H7 (cell line): ENCODE measurements around the gene PWWP2B. TPM values are rescaled to one million over a fixed set of nuclear protein-coding genes. Genes with fewer than 3 reads are reported as not detected.
A peak's percentile ranks its signal among the peaks of the same experiment; 100 is the strongest.

Source experiments
- DNase-seq: peaks from one replicate; pipeline ENCODE4 v3.0.0; 2012
- H3K27me3 ChIP-seq: 2 replicates; pipeline ENCODE4 v1.6.0; 2011; ENCODE audit warnings: mild to moderate bottlenecking, low read length; ENCODE audit not compliant: control insufficient read depth, insufficient read depth
- H3K36me3 ChIP-seq: replicated peaks from 2 replicates; pipeline ENCODE4 v1.5.1; 2011; ENCODE audit warnings: low read length; ENCODE audit not compliant: control insufficient read depth, insufficient read depth
- H3K4me3 ChIP-seq: 2 replicates; pipeline ENCODE4 v1.5.1; 2011; ENCODE audit warnings: low read depth, mild to moderate bottlenecking, control low read depth, low read length, moderate library complexity; ENCODE audit not compliant: insufficient read depth
- total RNA-seq: library from RNA; depleted of rRNA; stranded (reverse); fragments of >200 nt; shearing (Covaris generic); gene quantifications from 2 replicates; pipeline ENCODE4 v1.2.3, GENCODE V29; 2014

PWWP2B gene
- total RNA-seq, 1 experiment from 2014 or later: 15.3 TPM

DNA sequence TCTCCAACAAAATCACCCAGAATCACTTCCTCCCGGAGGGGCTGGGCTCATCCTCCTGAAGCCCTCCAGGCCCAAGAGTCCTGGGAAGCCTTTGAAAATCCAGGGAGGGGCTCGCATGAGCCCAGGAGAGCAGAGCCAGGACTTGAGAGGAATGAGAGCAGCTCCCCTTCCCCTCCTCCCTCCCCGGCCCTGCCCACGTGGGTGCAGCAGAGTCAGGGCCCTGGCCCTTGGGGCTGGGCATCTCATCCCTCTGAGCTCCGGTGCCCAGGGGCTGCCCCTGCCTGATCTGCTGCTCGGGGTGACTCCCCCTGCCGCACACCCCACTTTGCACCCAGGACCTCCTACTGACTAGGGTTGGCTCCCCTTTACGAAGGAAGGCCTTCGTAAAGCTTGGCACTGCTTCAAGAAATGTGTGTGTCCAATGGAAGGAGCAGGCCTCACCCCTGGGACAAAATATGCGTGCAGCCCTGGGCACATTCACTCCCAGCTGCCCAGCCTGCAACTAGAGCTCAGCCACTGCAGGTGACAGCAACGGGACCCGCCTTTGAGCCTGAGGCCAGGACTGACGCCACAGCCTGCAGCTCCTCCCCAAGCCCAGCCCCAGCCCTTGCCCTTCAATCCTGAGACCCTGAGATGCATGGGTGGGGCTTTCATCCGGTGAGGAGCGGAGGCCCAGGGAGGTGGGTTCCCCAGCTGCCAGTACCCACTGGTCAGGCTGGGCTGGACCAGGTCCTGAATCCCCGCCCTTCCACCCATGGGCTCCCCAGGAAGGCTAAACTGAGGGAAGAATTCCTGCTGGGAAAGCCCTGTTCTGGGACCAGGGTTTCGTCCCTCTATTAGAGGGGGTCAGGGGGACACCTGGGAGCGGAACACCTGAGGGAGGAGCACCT is 21.8 kb downstream of the PWWP2B start:
- Histone ChIP-seq H3K4me3 (peak overlapping the region; percentile 14; the same call in 1 of the 2 replicates), H3K36me3 (no peaks in the 10 kb centered on the region), H3K27me3 (no peaks in the 10 kb centered on the region)
- DNase-seq: peak; percentile 96

DNA sequence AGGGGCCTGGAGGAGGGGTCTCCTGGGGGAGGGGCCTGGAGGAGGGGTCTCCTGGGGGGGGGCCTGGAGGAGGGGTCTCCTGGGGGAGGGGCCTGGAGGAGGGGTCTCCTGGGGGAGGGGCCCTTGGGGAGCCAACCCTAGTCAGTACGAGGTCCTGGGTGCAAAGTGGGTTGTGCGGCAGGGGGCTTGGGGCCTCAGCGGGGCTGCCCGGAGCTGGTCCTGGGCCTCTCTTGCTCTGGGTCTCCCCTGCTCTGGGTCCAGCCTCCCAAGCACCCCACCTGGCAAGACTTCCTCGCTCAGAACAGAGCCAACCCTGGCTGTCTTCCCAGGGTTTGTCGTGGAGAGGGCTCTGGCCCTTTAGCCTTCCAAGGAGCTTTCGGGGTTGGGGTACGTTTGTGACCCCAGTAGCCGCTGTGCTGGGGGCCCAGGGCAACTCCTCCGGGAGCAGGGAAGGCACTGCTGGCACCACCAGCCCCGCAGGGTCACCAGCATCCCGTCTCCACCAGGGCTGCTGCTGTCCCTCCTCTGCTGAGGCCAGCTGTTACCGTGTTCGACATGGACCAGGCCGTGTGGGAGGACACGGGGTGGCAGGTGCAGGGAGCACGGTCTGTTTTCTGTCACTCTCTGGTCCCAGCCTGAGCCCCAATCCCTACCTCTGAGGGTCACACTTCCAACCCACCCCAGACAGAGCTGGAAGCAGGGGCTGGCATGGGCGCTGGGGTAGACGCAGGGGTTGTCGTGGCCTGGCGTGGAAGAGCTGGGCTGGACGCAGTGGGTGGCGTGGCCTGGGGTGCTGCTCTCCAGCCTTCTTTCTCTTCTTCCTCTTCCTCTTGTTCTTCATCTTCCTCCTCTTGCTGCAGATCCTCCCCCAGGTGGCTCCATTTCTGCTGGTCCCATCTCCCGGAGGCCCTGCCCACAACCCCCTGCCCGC is 22.8 kb downstream of the PWWP2B start:
- H3K27me3 ChIP-seq: no peaks in the 10 kb centered on the region
- no peaks in the 10 kb centered on the region for H3K36me3 ChIP-seq
- DNase-seq: peak; percentile 91
- no peak overlapping the region for H3K4me3 ChIP-seq

- H3K27me3 ChIP-seq: no peaks in the 10 kb centered on the region
- no peak overlapping the region for H3K4me3 ChIP-seq
- peak; percentile 73 for DNase-seq
- no peaks in the 10 kb centered on the region for H3K36me3 ChIP-seq
Observed at GRCh38 chr10:132420469-132420980, 23.5 kb downstream of the PWWP2B start.

DNA sequence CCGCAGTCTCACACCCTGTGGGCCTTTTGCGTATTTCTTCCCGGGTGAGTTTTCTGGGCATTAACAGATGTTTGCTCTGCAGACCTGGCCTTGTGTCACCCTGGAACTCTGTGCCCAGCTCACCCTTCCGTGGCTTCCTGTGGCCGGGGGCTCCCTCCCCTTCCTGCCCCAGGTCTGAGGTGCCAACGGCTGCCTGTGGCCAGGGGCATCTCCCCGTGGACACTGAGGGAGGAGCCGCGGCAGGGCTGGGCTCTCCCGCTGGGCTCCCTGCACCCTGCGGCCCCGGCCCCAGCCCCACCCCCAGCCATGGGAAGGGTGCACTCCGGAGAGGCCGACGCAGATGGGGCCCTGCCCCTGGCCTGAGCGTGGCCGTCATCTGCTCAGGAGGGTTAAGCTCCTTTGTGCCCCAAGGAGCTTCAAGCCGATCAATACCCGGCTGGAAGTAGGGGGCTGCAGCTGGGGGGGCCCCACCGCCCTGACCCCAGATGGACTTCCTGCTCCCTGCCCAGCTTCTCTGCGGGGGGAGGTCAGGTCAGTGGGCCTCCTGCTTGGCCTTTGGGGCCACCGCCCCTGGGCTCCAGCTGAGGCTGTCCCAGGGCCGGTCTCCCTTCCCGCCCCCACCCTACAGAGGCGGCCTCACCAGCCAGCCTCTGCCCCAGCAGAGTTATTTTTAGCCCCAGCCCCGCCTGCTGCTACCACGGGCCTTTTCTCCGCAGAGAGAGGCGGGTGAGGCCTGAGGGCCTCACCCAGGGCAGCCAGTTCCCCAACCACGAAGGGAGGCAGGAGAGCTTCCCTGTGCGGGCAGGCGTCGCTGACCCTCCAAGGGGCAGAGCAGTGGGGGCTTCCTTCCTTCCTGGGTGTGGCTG is 24.2 kb downstream of the PWWP2B start:
- Histone ChIP-seq H3K36me3 (no peaks in the 10 kb centered on the region), H3K4me3 (no peak overlapping the region), H3K27me3 (no peaks in the 10 kb centered on the region)
- peak; percentile 84 for DNase-seq

DNA sequence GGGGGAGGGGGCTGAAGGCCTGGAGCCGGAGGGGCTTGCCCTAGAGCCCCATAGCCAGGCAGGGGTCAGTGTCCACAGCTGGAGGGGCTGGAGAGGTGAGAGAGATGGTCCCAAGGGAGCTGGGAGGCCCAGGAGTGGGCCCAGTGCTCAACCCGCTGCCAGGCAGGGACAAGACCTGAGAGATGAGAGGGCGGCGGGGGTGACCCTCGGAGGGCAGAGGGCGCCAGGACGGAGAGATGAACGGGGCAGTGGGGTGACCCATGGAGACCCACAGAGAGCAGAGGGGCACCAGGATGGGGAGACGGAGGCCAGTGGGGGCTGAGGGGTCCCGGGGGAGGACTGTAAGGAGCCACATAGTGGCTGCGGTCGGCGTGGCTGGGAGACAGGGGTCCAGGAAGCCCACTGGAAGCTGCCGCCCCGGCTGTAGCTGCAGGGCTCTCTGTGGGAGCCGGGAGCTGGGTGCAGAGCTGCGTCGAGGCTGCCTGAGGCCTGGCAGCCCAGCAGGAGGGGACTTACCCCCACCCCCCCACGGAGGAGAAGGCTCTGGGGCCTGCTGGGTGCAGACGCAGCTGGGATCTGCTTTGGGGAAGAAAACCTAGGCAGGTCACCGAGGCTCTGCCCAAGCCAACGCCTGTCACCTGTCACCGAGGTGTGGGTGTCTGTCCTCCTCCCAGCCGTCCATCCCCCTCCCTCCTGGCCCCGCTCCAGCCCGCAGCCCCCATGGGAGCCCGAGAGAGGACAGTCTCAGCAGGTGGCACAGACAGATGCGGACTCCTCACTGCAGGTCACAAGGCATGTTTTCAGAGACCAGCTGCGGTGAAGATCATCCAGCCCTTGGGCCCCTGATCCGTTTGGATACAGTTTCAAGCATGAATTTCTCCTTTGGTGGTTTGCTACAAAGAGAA is 25.1 kb downstream of the PWWP2B start:
- Histone ChIP-seq H3K4me3 (no peak overlapping the region), H3K27me3 (no peaks in the 10 kb centered on the region), H3K36me3 (no peaks in the 10 kb centered on the region)
- peak; percentile 72 for DNase-seq

DNA sequence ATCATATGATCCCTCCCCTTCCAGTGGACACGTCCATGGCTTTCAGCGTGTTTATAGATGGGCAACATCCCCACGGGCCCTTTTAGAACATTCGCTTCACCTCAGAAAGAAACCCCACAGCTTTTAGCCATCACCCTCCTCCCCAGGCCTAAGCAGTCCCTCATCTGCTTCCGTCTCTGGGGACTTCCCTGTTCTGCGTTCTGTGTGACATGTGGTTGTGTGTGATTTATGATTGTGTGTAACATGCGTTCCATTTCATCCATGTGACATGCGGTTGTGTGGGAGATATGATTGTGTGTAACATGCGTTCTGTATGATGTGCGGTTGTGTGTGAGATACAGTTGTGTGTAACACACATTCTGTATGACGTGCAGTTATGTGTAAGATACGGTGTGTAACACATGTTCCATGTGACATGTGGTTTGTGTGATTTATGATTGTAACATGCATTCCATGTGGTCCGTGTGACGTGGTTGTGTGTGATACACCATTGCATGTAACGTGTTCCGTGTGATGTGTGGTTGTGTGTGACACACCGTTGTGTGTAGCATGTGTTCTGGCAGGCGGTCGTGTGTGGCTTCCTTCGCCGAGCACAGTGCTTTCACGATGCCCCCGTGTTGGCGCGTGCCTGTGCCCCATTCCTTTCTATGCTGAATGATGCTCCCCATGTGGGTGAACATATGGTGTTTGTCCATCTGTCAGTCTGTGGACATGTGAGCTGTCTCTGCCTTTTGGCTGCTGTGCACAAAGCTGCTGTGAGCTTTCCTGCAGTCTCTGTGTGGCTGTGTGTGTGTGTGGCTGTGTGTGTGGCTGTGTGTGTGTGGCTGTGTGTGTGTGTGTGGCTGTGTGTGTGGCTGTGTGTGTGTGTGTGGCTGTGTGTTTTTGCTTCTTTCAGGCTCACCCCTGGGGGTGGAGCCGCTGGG is 26.2 kb downstream of the PWWP2B start:
- no peak overlapping the region for H3K4me3 ChIP-seq
- DNase-seq: no peak
- no peaks in the 10 kb centered on the region for H3K27me3 ChIP-seq
- no peaks in the 10 kb centered on the region for H3K36me3 ChIP-seq

GRCh38 chr10:132423966-132424861 is 27.2 kb downstream of the PWWP2B start:
- Histone ChIP-seq H3K4me3 (no peak overlapping the region), H3K27me3 (no peaks in the 10 kb centered on the region), H3K36me3 (no peaks in the 10 kb centered on the region)
- no peak for DNase-seq

DNA sequence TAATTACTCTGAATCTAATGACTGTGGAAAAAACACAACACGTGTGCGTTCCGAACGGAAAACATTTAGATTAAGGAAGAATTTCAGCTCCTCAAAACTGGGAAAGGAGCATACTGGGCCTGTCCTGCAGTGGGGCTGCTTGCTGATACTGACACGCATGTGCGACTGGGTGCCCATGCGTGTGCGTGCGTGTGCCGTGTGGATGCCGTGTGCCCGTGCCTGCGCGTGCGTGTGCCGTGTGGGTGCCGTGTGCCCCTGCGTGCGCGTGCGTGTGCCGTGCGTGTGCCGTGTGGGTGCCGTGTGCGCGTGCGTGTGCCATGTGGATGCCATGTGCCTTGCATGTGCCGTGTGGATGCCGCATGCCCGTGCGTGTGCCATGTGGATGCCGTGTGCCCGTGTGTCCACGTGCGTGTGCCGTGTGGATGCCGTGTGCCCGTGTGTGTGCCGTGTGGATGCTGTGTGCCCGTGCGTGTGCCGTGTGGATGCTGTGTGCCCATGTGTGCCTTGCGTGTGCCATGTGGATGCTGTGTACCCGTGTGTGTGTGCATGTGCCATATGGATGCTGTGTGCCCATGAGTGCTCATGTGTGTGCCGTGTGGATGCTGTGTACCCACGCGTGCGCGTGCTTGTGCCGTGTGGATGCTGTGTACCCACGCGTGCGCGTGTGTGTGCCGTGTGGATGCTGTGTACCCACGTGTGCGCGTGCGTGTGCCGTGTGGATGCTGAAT is 28.2 kb downstream of the PWWP2B start:
- no peaks in the 10 kb centered on the region for H3K36me3 ChIP-seq
- no peak for DNase-seq
- H3K4me3 ChIP-seq: no peak overlapping the region

GRCh38 chr10:132425757-132426155 is 28.8 kb downstream of the PWWP2B start:
- no peaks in the 10 kb centered on the region for H3K36me3 ChIP-seq
- no peak for DNase-seq
- no peaks in the 10 kb centered on the region for H3K27me3 ChIP-seq
- no peak overlapping the region for H3K4me3 ChIP-seq

More for the DNA sequence above, 28.2 kb downstream of the PWWP2B start:
- no peaks in the 10 kb centered on the region for H3K27me3 ChIP-seq

DNA sequence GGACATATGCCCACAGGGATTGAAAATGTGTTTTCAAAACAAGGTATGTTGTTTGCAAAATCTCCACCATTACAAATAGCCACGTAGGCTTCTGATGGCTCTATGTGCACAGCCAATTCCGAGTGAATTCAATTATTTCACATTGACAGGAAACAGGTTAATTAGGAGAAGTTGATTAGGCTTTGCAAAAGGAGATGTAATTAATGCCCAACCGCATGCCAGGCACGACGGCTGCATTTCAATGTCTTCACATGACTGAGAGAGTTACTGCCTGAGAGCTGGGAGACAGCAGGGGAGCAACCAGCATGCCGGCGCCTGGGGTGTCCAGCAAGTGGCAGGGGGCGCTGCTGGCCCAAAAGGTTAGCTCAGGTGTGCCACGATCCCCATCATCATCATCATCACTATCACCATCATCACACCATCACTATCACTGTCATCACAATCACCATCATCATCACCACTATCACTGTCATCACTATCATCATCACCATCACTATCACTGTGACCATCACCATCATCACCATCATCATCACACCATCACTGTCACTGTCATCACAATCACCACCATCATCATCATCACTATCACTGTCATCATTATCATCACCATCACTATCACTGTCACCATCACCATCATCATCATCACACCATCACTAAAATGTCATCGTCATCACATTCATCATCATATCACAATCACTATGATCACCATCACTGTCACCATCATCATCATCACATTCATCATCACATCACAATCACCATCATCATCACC is 30.2 kb downstream of the PWWP2B start:
- H3K27me3 ChIP-seq: no peaks in the 10 kb centered on the region
- no peaks in the 10 kb centered on the region for H3K36me3 ChIP-seq
- H3K4me3 ChIP-seq: no peak overlapping the region
- DNase-seq: no peak

GRCh38 chr10:132427939-132428367 is 31.0 kb downstream of the PWWP2B start:
- no peak for DNase-seq
- no peaks in the 10 kb centered on the region for H3K36me3 ChIP-seq
- H3K4me3 ChIP-seq: no peak overlapping the region
- no peaks in the 10 kb centered on the region for H3K27me3 ChIP-seq
